ENCODE measurements around the gene CNDP2. TPM values are rescaled to one million over a fixed set of nuclear protein-coding genes. Genes with fewer than 3 reads are reported as not detected.

The CNDP2 gene
- total and polyA plus RNA-seq, 2 donors (not counting 1 experiment from before 2014, with no cell fraction given), result 121 to 182 TPM

GRCh38 chr18:74544898-74545297 is 48.7 kb downstream of the CNDP2 start:
- H3K4me1 Mint-ChIP-seq, result no peaks in the 10 kb centered on the region
- DNase-seq (no peak), ATAC-seq (ENCODE audit: low read depth) (no peak)
- ChIA-PET POLR2A (no interaction called here), CTCF (interaction anchor here (1.2 kb wide), 1 partner anchor 348 kb away, joined by 4 read pairs; no protein-coding TSS in a partner anchor)
- Histone ChIP-seq H3K4me1 (ENCODE audit: control insufficient read depth in 2 of 2, insufficient read depth in 2 of 2, low read length in 2 of 2) (no peaks in the 10 kb centered on the region), H3K27me3 (replicated peaks in 1 of 4; ENCODE audit: control extremely low read depth in 1 of 4, control insufficient read depth in 3 of 4, insufficient read depth in 4 of 4, low read length in 3 of 4) (peaks cover 0 to 3% (median 0%) of the 10 kb centered on the region in 4 experiments), H3K79me2 (ENCODE audit: control insufficient read depth, insufficient read depth, low read length) (no peaks in the 10 kb centered on the region), H2AFZ (ENCODE audit: insufficient read depth, low read depth, low read length, poor library complexity, severe bottlenecking) (no peak overlapping the region), H3K9ac (ENCODE audit: low read length) (no peak overlapping the region), H3K36me3 (replicated peaks in 1 of 2; ENCODE audit: control extremely low read depth in 1 of 2, control insufficient read depth in 1 of 2, extremely low read depth in 1 of 2, insufficient read depth in 2 of 2, low read length in 1 of 2) (no peaks in the 10 kb centered on the region), H3K4me3 (ENCODE audit: control extremely low read depth in 1 of 5, extremely low read depth in 1 of 5, insufficient read depth in 1 of 5, low read depth in 2 of 5, low read length in 4 of 5) (no peak overlapping the region), H3K4me2 (replicated peaks; ENCODE audit: low read depth, low read length, poor library complexity, severe bottlenecking) (no peak overlapping the region), H3K27ac (ENCODE audit: low read length in 2 of 2) (no peak overlapping the region), H4K20me1 (ENCODE audit: control insufficient read depth, insufficient read depth, low read length, poor library complexity, severe bottlenecking) (no peaks in the 10 kb centered on the region), H3K9me3 (ENCODE audit: control extremely low read depth in 1 of 3, control insufficient read depth in 2 of 3, insufficient read depth in 1 of 3, low read length in 2 of 3) (peaks cover 0 to 20% (median 14%) of the 10 kb centered on the region in 3 donors)
- H3K9me3 Mint-ChIP-seq (ENCODE audit: insufficient read depth), result peaks cover 5% of the 10 kb centered on the region
- no peak overlapping the region for H3K4me3 Mint-ChIP-seq
- intact Hi-C loops (cut with micrococcal nuclease), result no loop called here
- no peak for TF ChIP-seq CTCF (IDR thresholded peaks at IDR 0.05)
- TF ChIP-seq EZH2 (IDR thresholded peaks at IDR 0.05; ENCODE audit: borderline replicate concordance, insufficient read depth, low read depth, low read length, poor library complexity, severe bottlenecking), result no peak
- no peak overlapping the region for H3K27ac Mint-ChIP-seq
- 79% methylated on average over 8 of the region's 8 CpGs for WGBS (ENCODE audit: insufficient coverage)
- peaks cover 2% of the 10 kb centered on the region for H3K27me3 Mint-ChIP-seq

GRCh38 chr18:74546007-74546406 is 49.8 kb downstream of the CNDP2 start:
- Mint-ChIP-seq H3K4me3 (no peak overlapping the region), H3K4me1 (no peaks in the 10 kb centered on the region), H3K27me3 (peaks cover 2% of the 10 kb centered on the region), H3K9me3 (ENCODE audit: insufficient read depth) (peaks cover 5% of the 10 kb centered on the region), H3K27ac (no peak overlapping the region)
- Histone ChIP-seq H3K79me2 (ENCODE audit: control insufficient read depth, insufficient read depth, low read length) (no peaks in the 10 kb centered on the region), H3K4me3 (ENCODE audit: control extremely low read depth in 1 of 5, extremely low read depth in 1 of 5, insufficient read depth in 1 of 5, low read depth in 2 of 5, low read length in 4 of 5) (no peak overlapping the region), H2AFZ (ENCODE audit: insufficient read depth, low read depth, low read length, poor library complexity, severe bottlenecking) (no peak overlapping the region), H3K4me1 (ENCODE audit: control insufficient read depth in 2 of 2, insufficient read depth in 2 of 2, low read length in 2 of 2) (no peaks in the 10 kb centered on the region), H3K9me3 (ENCODE audit: control extremely low read depth in 1 of 3, control insufficient read depth in 2 of 3, insufficient read depth in 1 of 3, low read length in 2 of 3) (peaks cover 0 to 23% (median 19%) of the 10 kb centered on the region in 3 donors), H3K27me3 (replicated peaks in 1 of 4; ENCODE audit: control extremely low read depth in 1 of 4, control insufficient read depth in 3 of 4, insufficient read depth in 4 of 4, low read length in 3 of 4) (no peaks in the 10 kb centered on the region), H3K36me3 (replicated peaks in 1 of 2; ENCODE audit: control extremely low read depth in 1 of 2, control insufficient read depth in 1 of 2, extremely low read depth in 1 of 2, insufficient read depth in 2 of 2, low read length in 1 of 2) (no peaks in the 10 kb centered on the region), H3K27ac (ENCODE audit: low read length in 2 of 2) (no peak overlapping the region), H3K4me2 (replicated peaks; ENCODE audit: low read depth, low read length, poor library complexity, severe bottlenecking) (no peak overlapping the region), H4K20me1 (ENCODE audit: control insufficient read depth, insufficient read depth, low read length, poor library complexity, severe bottlenecking) (no peaks in the 10 kb centered on the region), H3K9ac (ENCODE audit: low read length) (no peak overlapping the region)
- DNase-seq (no peak), ATAC-seq (ENCODE audit: low read depth) (no peak)
- TF ChIP-seq EZH2 (IDR thresholded peaks at IDR 0.05; ENCODE audit: borderline replicate concordance, insufficient read depth, low read depth, low read length, poor library complexity, severe bottlenecking) (no peak), CTCF (IDR thresholded peaks at IDR 0.05) (no peak)
- CTCF ChIA-PET, result interaction anchor here (1.1 kb wide), 1 partner anchor 192 kb away, joined by 3 read pairs; no protein-coding TSS in a partner anchor
- 97% methylated on average over 5 of the region's 11 CpGs for WGBS (ENCODE audit: insufficient coverage)
- POLR2A ChIA-PET, result no interaction called here
- intact Hi-C loops (cut with micrococcal nuclease), result no loop called here

Data from B cell (primary cell).